HL-60 (cell line): ENCODE measurements around the gene RALA.

Source experiments
- DNase-seq, 2 experiments: peaks; one replicate each; pipeline ENCODE4 v3.0.0-alpha.2; 2010 to 2020; ENCODE audit warnings: low read depth in 1 of 2, low spot score in 1 of 2
- H3K27ac ChIP-seq: fragments of 250-450 bp; sonication (Bioruptor Pico); replicated peaks from 2 replicates; pipeline ENCODE4 v1.5.1; 2020; ENCODE audit warnings: mild to moderate bottlenecking, moderate library complexity
- H3K27me3 ChIP-seq: fragments of 250-450 bp; sonication (Bioruptor Pico); 2 replicates; pipeline ENCODE4 v1.5.1; 2021; ENCODE audit warnings: mild to moderate bottlenecking, moderate library complexity; ENCODE audit not compliant: insufficient read depth, poor library complexity, severe bottlenecking
- H3K4me3 ChIP-seq: replicated peaks from 2 replicates; pipeline ENCODE4 v1.5.1; 2011; ENCODE audit warnings: mild to moderate bottlenecking, control low read depth, low read length; ENCODE audit not compliant: insufficient read depth
- CTCF ChIP-seq: IDR thresholded peaks from one replicate; pipeline ENCODE4 v1.5.1; 2011; ENCODE audit warnings: low read length, control low read depth, inconsistent platforms; ENCODE audit not compliant: insufficient read depth
- GABPA ChIP-seq: IDR thresholded peaks from 2 replicates; pipeline ENCODE4 v1.6.1; 2012; ENCODE audit warnings: low read depth
- POLR2AphosphoS5 ChIP-seq: IDR thresholded peaks from 2 replicates; pipeline ENCODE4 v1.6.1; 2012; ENCODE audit warnings: low read depth
- REST ChIP-seq: IDR thresholded peaks from 2 replicates; pipeline ENCODE4 v1.6.1; 2012; ENCODE audit warnings: low read depth; ENCODE audit not compliant: insufficient replicate concordance
- SPI1 ChIP-seq: IDR thresholded peaks from 2 replicates; pipeline ENCODE4 v1.6.1; 2012; ENCODE audit warnings: low read depth, mild to moderate bottlenecking, borderline replicate concordance

Gene RALA

GRCh38 chr7:39720586-39720985 is 97.2 kb downstream of the RALA start:
- no peaks in the 10 kb centered on the region for H3K27me3 ChIP-seq
- H3K27ac ChIP-seq: no peak overlapping the region
- no peak overlapping the region for H3K4me3 ChIP-seq
- no peak for DNase-seq
- TF ChIP-seq REST (no peak), POLR2AphosphoS5 (no peak), CTCF (no peak), GABPA (no peak), SPI1 (no peak)

- H3K27me3 ChIP-seq: no peaks in the 10 kb centered on the region
- no peak overlapping the region for H3K4me3 ChIP-seq
- no peak for DNase-seq
- TF ChIP-seq POLR2AphosphoS5 (no peak), CTCF (no peak), SPI1 (no peak)
- no peak overlapping the region for H3K27ac ChIP-seq
Observed at GRCh38 chr7:39721345-39721744, 98.0 kb downstream of the RALA start.

GRCh38 chr7:39721919-39722597 is 98.7 kb downstream of the RALA start:
- Histone ChIP-seq H3K27ac (no peak overlapping the region), H3K27me3 (no peaks in the 10 kb centered on the region), H3K4me3 (no peak overlapping the region)
- DNase-seq: no peak
- TF ChIP-seq REST: no peak
- TF ChIP-seq GABPA: no peak
- TF ChIP-seq POLR2AphosphoS5: no peak
- TF ChIP-seq SPI1: no peak
- no peak for TF ChIP-seq CTCF
